DMS114 treated with DMSO at 0.1 percent for 48 hours (cell line): ENCODE data around the gene CCL17.

Experiments used
- DNase-seq: peaks from one replicate; lab custom pipeline; 2025; ENCODE audit not compliant: unreplicated experiment; lab: John Stamatoyannopoulos, UW

The CCL17 gene

DNA sequence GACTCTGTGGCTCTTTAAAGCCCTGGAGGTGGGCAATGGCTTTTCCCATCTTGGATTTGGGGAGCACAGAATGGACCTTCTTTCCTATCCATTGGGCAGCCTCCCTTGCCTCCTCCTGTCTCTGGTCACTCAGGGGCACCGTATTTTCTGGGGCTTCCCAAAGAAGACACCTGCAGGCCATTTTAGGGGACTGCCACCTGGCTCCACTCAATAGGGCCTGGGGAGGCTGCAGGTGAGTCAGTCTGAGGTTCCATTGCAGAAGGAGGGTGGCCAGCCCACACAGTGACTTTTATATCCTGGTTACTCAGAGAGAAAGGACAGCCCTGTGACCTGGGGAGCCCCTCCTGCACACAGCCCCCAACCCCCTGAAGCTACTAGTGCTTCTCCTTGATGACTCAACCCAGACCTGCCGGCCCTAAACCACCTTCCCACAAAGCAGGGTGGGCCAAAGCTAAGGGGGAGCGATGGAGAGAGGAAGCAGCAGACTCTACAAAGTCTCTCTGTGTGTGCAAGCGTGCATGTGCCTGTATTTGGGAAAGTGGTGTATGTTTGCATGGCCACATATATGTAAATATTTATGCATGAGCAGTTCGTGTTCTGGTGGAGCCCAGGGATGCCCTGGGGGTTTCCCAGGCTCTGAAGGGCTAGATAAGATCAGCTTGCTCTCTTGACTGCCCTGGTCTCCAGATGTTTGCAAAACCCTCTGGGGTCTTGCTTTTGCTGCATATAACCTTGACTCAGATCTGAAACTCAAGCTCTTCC is 27.3 kb upstream of the CCL17 start:
- DNase-seq, result no peak

DNA sequence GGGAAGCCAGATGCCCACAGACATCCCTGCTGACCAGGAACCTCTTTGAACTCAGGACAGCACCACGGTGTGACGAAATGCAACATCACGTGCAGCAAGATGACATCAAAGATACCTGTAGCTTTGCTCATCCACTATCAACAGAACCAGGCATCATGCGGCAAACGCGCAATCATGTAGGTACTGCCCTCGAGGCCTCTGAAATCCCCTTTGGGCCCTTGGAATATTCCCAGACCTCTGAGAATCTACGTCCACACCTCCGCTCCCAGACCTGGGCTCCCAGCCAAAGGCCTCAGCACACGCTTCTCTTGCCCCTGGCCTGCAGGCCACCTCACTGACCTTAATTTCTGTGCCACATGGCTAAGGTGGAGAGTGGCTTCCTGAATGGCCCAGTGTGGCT is 25.0 kb upstream of the CCL17 start:
- DNase-seq, result no peak

DNA sequence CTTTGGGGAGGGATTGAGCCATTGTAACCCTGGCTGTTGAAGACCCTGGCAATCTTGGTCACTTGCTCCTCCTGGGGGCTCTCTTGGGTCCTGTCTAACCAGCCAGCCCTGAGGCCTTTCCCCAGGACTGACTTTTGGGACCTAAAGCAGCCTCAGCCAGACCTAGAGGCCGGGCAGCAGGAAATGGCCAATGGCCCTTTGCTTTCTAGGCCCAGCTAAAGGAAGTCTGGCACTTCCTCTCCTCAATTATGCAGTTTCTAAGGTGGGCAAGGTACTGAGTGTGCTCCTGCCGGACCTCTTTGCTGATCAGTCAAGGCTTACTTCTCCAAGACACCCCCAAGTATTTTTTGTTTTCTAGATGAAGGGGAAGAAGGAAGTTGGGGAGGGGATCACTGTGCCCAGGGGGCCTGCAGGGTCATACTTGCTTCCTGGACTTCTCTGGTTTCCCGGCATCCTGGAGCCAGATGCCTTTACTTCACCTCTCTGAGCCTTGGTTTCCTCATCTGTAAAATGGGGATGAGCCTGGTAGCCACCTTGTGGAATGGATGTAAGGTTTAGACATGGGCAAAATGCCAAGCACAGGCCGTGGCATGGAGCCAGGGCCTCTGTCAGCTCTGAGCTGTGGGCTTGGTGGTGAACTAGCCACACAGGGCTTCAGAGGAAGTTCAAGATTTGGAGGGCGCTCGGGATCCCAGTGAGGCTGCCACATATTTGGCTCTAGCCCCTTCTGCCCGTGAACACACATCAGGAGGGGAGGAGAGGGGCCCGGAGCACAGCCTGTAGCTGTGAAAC is 23.7 kb upstream of the CCL17 start:
- DNase-seq, result no peak

DNA sequence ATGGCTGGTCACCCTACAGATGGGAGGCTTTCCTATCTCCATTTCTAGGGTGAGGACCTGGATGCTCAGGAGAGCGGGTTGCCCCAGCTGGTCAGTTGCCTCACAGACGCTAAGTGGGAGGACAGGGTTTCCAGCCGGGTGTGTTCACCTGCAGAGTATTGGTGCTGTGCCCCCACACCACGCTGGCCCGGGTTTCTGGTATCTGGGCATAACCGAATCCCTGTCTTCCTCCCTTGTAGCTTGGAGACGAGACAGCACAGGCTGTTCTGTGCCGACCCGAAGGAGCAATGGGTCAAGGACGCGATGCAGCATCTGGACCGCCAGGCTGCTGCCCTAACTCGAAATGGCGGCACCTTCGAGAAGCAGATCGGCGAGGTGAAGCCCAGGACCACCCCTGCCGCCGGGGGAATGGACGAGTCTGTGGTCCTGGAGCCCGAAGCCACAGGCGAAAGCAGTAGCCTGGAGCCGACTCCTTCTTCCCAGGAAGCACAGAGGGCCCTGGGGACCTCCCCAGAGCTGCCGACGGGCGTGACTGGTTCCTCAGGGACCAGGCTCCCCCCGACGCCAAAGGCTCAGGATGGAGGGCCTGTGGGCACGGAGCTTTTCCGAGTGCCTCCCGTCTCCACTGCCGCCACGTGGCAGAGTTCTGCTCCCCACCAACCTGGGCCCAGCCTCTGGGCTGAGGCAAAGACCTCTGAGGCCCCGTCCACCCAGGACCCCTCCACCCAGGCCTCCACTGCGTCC is 22.6 kb upstream of the CCL17 start:
- no peak for DNase-seq

DNA sequence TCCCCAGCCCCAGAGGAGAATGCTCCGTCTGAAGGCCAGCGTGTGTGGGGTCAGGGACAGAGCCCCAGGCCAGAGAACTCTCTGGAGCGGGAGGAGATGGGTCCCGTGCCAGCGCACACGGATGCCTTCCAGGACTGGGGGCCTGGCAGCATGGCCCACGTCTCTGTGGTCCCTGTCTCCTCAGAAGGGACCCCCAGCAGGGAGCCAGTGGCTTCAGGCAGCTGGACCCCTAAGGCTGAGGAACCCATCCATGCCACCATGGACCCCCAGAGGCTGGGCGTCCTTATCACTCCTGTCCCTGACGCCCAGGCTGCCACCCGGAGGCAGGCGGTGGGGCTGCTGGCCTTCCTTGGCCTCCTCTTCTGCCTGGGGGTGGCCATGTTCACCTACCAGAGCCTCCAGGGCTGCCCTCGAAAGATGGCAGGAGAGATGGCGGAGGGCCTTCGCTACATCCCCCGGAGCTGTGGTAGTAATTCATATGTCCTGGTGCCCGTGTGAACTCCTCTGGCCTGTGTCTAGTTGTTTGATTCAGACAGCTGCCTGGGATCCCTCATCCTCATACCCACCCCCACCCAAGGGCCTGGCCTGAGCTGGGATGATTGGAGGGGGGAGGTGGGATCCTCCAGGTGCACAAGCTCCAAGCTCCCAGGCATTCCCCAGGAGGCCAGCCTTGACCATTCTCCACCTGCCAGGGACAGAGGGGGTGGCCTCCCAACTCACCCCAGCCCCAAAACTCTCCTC is 21.9 kb upstream of the CCL17 start:
- no peak for DNase-seq

- no peak for DNase-seq
These were observed 21.0 kb upstream of the CCL17 start for GRCh38 chr16:57383276-57384247.

- no peak for DNase-seq
These were observed 20.1 kb upstream of the CCL17 start for GRCh38 chr16:57384248-57385070.

GRCh38 chr16:57385083-57385482 is 19.5 kb upstream of the CCL17 start:
- no peak for DNase-seq

GRCh38 chr16:57386381-57386951 is 18.1 kb upstream of the CCL17 start:
- no peak for DNase-seq

- DNase-seq, result no peak
These were observed 16.8 kb upstream of the CCL17 start for GRCh38 chr16:57387598-57388354.

DNA sequence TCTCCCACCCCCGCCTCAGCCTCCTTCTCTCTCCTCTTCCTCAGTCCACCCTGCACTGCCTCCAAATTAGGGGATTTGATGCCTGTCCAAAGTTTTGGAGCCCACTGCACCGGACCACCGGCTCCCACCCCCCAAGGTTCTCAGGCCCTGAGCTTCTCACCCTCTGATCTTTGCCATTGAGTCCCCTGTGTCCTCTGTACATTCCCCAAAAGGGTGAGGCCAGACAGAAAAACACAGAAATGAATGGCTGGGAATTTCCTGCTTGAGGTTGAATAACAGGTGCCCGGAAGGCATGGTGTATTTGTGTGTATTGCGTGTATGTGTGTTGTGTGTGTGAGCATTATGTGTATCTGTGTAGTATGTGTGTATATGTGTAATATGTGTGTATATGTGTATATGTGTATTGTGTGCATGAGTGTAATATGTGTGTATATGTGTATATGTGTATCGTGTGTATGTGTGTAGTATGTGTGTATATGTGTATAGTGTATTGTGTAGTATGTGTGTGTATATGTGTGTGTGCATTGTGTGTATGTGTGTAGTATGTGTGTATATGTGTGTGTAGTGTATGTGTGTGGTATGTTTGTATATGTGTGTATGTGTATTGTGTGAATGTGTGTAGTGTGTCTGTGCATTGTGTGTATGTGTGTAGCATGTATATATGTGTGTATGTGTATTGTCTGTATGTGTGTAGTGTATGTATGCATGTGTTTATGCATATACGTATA is 16.0 kb upstream of the CCL17 start:
- no peak for DNase-seq

DNA sequence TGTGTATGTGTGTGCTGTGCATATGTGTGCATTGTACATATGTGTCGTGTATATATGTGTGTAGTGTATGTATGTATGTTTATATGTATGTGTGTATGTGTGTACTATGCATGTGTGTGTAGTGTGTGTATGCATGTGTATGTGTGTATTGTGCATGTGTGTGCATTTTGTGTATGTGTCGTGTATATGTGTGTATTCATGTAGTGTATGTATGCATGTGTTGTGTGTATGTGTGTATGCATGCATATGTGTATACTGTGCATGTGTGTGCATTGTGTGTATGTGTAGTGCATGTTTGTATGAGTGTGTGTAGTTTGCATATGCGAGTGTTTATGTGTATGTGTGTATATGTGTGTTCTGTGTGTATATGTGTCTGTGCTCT is 15.5 kb upstream of the CCL17 start:
- no peak for DNase-seq

- DNase-seq, result no peak
These were observed 13.8 kb upstream of the CCL17 start for GRCh38 chr16:57390636-57391295.

DNA sequence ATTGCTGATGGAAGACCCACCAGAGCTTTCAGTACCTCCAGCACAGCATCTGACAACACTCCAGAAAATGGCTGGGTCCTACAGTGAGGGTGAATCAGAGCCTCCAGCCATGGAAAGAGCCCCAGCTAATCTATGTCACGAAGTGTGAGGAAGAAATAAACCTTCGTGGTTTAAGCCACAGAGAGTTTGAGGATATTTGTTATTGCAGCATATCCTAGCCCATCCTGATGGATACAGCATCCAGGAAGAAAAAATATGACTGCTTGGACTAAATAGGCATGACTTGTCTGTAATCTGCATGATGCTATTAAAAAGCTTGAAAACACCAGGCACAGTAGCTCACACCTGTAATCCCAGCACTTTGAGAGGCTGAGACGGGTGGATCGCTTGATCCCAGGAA is 13.3 kb upstream of the CCL17 start:
- DNase-seq, result no peak

- no peak for DNase-seq
These were observed 12.9 kb upstream of the CCL17 start for GRCh38 chr16:57391708-57392107.

DNA sequence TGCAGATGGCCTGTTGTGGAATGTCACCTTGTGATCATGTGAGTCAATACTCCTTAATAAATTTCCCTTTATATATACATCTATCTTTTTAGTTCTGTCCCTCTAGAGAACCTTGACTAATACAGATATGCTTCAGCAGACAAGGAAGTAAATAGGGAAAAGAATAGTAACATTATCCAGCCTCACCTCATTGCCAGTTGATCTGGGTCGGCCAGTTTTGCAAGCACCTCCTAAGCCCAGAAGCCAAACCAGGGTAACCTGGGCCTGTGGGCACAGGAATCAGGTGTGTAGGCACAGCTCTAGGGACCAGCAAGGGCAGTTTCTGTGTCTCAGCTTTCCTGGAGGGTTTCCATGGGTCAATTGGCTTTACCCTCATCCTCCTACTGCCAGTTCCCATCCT is 11.9 kb upstream of the CCL17 start:
- DNase-seq, result no peak

GRCh38 chr16:57394444-57394843 is 10.1 kb upstream of the CCL17 start:
- DNase-seq, result no peak
